ENCODE measurements around the gene RELN.
A peak's percentile ranks its signal among the peaks of the same experiment; 100 is the strongest.

The RELN gene

DNA sequence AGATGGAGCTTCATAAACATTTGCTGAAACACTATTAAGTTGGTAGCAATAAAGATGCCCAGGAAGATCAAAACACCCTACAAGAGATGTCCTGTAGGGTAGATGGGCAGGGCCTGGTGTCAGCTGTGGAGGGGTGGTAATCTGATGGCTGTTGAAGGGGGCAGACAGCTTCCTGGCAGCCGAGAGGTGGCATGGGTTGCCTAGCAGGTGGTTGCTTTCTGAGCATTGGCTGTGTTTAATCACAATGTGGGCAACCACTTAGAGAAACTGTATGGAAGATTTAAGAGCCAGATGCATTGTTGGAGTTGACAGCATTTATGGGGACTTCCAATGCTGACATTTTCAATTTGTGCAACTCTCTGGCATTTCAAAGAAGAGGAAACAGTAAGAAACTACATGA lies 463.5 kb downstream of the RELN start:
- Histone ChIP-seq H2BK12ac (ENCODE audit: low read length) (no peak overlapping the region), H2AFZ (ENCODE audit: insufficient read depth, low read length, poor library complexity) (no peak overlapping the region), H3K23ac (ENCODE audit: low read length) (no peak overlapping the region), H4K91ac (ENCODE audit: low read depth, low read length) (no peak overlapping the region), H2AK5ac (ENCODE audit: low read length) (no peak overlapping the region), H3K27me3 (ENCODE audit: insufficient read depth, low read length) (no peaks in the 10 kb centered on the region), H3K14ac (ENCODE audit: low read length) (no peak overlapping the region), H4K12ac (ENCODE audit: low read depth, low read length) (no peak overlapping the region), H3K18ac (ENCODE audit: low read length) (no peak overlapping the region), H4K8ac (ENCODE audit: low read depth, low read length) (no peak overlapping the region), H3K9ac (ENCODE audit: low read length) (no peak overlapping the region), H3K4ac (ENCODE audit: low read depth, low read length) (no peak overlapping the region), H3K36me3 (ENCODE audit: control insufficient read depth in 1 of 2, insufficient read depth in 2 of 2, low read length in 2 of 2) (no peaks in the 10 kb centered on the region), H3K79me1 (ENCODE audit: low read length) (no peaks in the 10 kb centered on the region), H3K9me3 (ENCODE audit: insufficient read depth, low read depth, low read length) (no peaks in the 10 kb centered on the region), H2BK5ac (ENCODE audit: low read depth, low read length, poor library complexity) (no peak overlapping the region), H3K4me1 (ENCODE audit: control insufficient read depth in 1 of 2, insufficient read depth in 2 of 2, low read length in 2 of 2) (no peaks in the 10 kb centered on the region), H3K79me2 (ENCODE audit: control insufficient read depth, insufficient read depth, low read length, poor library complexity) (no peaks in the 10 kb centered on the region), H3K4me2 (ENCODE audit: low read length) (no peak overlapping the region), H2BK120ac (ENCODE audit: insufficient read depth, low read length, poor library complexity) (no peak overlapping the region), H3K4me3 (ENCODE audit: low read depth, low read length) (no peak overlapping the region), H3K27ac (ENCODE audit: low read depth, low read length) (no peak overlapping the region)
- no CpG with 5 or more reads among the region's 1 CpG for WGBS (ENCODE audit: extremely low coverage, insufficient coverage, insufficient read length)
- no peak for DNase-seq

GRCh38 chr7:103524042-103524907 lies 465.2 kb downstream of the RELN start:
- Histone ChIP-seq H3K4me3 (ENCODE audit: low read depth, low read length) (no peak overlapping the region), H2BK120ac (ENCODE audit: insufficient read depth, low read length, poor library complexity) (no peak overlapping the region), H2BK5ac (ENCODE audit: low read depth, low read length, poor library complexity) (no peak overlapping the region), H3K36me3 (ENCODE audit: control insufficient read depth in 1 of 2, insufficient read depth in 2 of 2, low read length in 2 of 2) (no peaks in the 10 kb centered on the region), H4K12ac (ENCODE audit: low read depth, low read length) (no peak overlapping the region), H3K9me3 (ENCODE audit: insufficient read depth, low read depth, low read length) (no peaks in the 10 kb centered on the region), H3K4me1 (ENCODE audit: control insufficient read depth in 1 of 2, insufficient read depth in 2 of 2, low read length in 2 of 2) (no peaks in the 10 kb centered on the region), H4K91ac (ENCODE audit: low read depth, low read length) (no peak overlapping the region), H3K18ac (ENCODE audit: low read length) (no peak overlapping the region), H2AFZ (ENCODE audit: insufficient read depth, low read length, poor library complexity) (no peak overlapping the region), H3K79me2 (ENCODE audit: control insufficient read depth, insufficient read depth, low read length, poor library complexity) (no peaks in the 10 kb centered on the region), H3K4me2 (ENCODE audit: low read length) (no peak overlapping the region), H3K9ac (ENCODE audit: low read length) (no peak overlapping the region), H3K79me1 (ENCODE audit: low read length) (no peaks in the 10 kb centered on the region), H3K4ac (ENCODE audit: low read depth, low read length) (no peak overlapping the region), H3K23ac (ENCODE audit: low read length) (no peak overlapping the region), H2BK12ac (ENCODE audit: low read length) (no peak overlapping the region), H4K8ac (ENCODE audit: low read depth, low read length) (no peak overlapping the region), H2AK5ac (ENCODE audit: low read length) (no peak overlapping the region), H3K27me3 (ENCODE audit: insufficient read depth, low read length) (no peaks in the 10 kb centered on the region), H3K14ac (ENCODE audit: low read length) (no peak overlapping the region), H3K27ac (ENCODE audit: low read depth, low read length) (no peak overlapping the region)
- WGBS (ENCODE audit: extremely low coverage, insufficient coverage, insufficient read length) = no CpG with 5 or more reads among the region's 9 CpGs
- peak in 1 of 2 donors; percentile 40 for DNase-seq

- no peak overlapping the region for H3K14ac ChIP-seq (ENCODE audit: low read length)
- H2BK120ac ChIP-seq (ENCODE audit: insufficient read depth, low read length, poor library complexity) = no peak overlapping the region
- H3K27me3 ChIP-seq (ENCODE audit: insufficient read depth, low read length) = no peaks in the 10 kb centered on the region
- no peak overlapping the region for H4K12ac ChIP-seq (ENCODE audit: low read depth, low read length)
- H2AFZ ChIP-seq (ENCODE audit: insufficient read depth, low read length, poor library complexity) = no peak overlapping the region
- no peak overlapping the region for H3K23ac ChIP-seq (ENCODE audit: low read length)
- no peaks in the 10 kb centered on the region for H3K9me3 ChIP-seq (ENCODE audit: insufficient read depth, low read depth, low read length)
- no peak overlapping the region for H3K4me2 ChIP-seq (ENCODE audit: low read length)
- H3K18ac ChIP-seq (ENCODE audit: low read length) = no peak overlapping the region
- H3K4me1 ChIP-seq (ENCODE audit: control insufficient read depth in 1 of 2, insufficient read depth in 2 of 2, low read length in 2 of 2) = no peaks in the 10 kb centered on the region
- no peak overlapping the region for H4K91ac ChIP-seq (ENCODE audit: low read depth, low read length)
- H2BK5ac ChIP-seq (ENCODE audit: low read depth, low read length, poor library complexity) = no peak overlapping the region
- H3K9ac ChIP-seq (ENCODE audit: low read length) = no peak overlapping the region
- H2BK12ac ChIP-seq (ENCODE audit: low read length) = no peak overlapping the region
- no peak for DNase-seq
- no peak overlapping the region for H3K4ac ChIP-seq (ENCODE audit: low read depth, low read length)
- no peak overlapping the region for H2AK5ac ChIP-seq (ENCODE audit: low read length)
- no peaks in the 10 kb centered on the region for H3K79me1 ChIP-seq (ENCODE audit: low read length)
- H3K27ac ChIP-seq (ENCODE audit: low read depth, low read length) = no peak overlapping the region
- H4K8ac ChIP-seq (ENCODE audit: low read depth, low read length) = no peak overlapping the region
- H3K4me3 ChIP-seq (ENCODE audit: low read depth, low read length) = no peak overlapping the region
- no peaks in the 10 kb centered on the region for H3K79me2 ChIP-seq (ENCODE audit: control insufficient read depth, insufficient read depth, low read length, poor library complexity)
- WGBS (ENCODE audit: extremely low coverage, insufficient coverage, insufficient read length) = no CpG with 5 or more reads among the region's 6 CpGs
- H3K36me3 ChIP-seq (ENCODE audit: control insufficient read depth in 1 of 2, insufficient read depth in 2 of 2, low read length in 2 of 2) = no peaks in the 10 kb centered on the region
These were observed 467.5 kb downstream of the RELN start for GRCh38 chr7:103521937-103522336.

DNA sequence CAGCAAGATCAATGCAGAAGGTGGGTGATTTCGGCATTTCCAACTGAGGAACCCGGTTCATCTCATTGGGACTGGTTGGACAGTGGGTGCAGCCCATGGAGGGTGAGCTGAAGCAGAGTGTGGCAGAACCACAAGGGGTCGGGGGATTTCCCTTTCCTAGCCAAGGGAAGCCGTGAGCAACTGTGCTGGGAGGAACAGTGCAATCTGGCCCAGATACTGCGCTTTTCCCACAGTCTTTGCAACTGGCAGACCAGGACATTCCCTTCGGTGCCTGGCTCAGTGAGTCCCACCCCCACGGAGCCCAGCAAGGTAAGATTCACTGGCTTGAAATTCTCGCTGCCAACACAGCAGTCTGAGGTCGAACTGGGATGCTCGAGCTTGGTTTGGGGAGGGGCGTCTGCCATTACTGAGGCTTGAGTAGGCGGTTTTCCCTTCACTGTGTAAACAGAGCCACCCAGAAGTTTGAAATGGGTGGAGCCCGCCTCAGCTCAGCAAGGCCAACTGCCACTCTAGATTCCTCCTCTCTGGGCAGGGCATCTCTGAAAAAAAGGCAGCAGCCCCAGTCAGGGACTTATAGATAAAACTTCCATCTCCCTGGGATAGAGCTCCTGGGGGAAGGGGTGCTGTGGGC lies 484.8 kb downstream of the RELN start:
- no peak overlapping the region for H2BK5ac ChIP-seq (ENCODE audit: low read depth, low read length, poor library complexity)
- H4K8ac ChIP-seq (ENCODE audit: low read depth, low read length) = no peak overlapping the region
- no peak overlapping the region for H3K18ac ChIP-seq (ENCODE audit: low read length)
- H2AK5ac ChIP-seq (ENCODE audit: low read length) = no peak overlapping the region
- no peaks in the 10 kb centered on the region for H3K27me3 ChIP-seq (ENCODE audit: insufficient read depth, low read length)
- H3K23ac ChIP-seq (ENCODE audit: low read length) = no peak overlapping the region
- no CpG with 5 or more reads among the region's 13 CpGs for WGBS (ENCODE audit: extremely low coverage, insufficient coverage, insufficient read length)
- H2AFZ ChIP-seq (ENCODE audit: insufficient read depth, low read length, poor library complexity) = no peak overlapping the region
- no peak overlapping the region for H2BK12ac ChIP-seq (ENCODE audit: low read length)
- no peak overlapping the region for H3K27ac ChIP-seq (ENCODE audit: low read depth, low read length)
- H3K14ac ChIP-seq (ENCODE audit: low read length) = no peak overlapping the region
- H4K12ac ChIP-seq (ENCODE audit: low read depth, low read length) = no peak overlapping the region
- H3K79me2 ChIP-seq (ENCODE audit: control insufficient read depth, insufficient read depth, low read length, poor library complexity) = no peaks in the 10 kb centered on the region
- no peaks in the 10 kb centered on the region for H3K4me1 ChIP-seq (ENCODE audit: control insufficient read depth in 1 of 2, insufficient read depth in 2 of 2, low read length in 2 of 2)
- DNase-seq = no peak
- H3K9me3 ChIP-seq (ENCODE audit: insufficient read depth, low read depth, low read length) = peaks cover 3% of the 10 kb centered on the region
- no peak overlapping the region for H2BK120ac ChIP-seq (ENCODE audit: insufficient read depth, low read length, poor library complexity)
- H3K79me1 ChIP-seq (ENCODE audit: low read length) = no peaks in the 10 kb centered on the region
- no peaks in the 10 kb centered on the region for H3K36me3 ChIP-seq (ENCODE audit: control insufficient read depth in 1 of 2, insufficient read depth in 2 of 2, low read length in 2 of 2)
- H3K4me3 ChIP-seq (ENCODE audit: low read depth, low read length) = no peak overlapping the region
- no peak overlapping the region for H3K4ac ChIP-seq (ENCODE audit: low read depth, low read length)
- H3K9ac ChIP-seq (ENCODE audit: low read length) = no peak overlapping the region
- no peak overlapping the region for H3K4me2 ChIP-seq (ENCODE audit: low read length)
- H4K91ac ChIP-seq (ENCODE audit: low read depth, low read length) = no peak overlapping the region
